ENCODE results near the gene AP2A2.

- TF ChIP-seq YY1 (IDR thresholded peaks at IDR 0.05; ENCODE audit: low read depth) (no peak), MAX (IDR thresholded peaks at IDR 0.05) (no peak), EP300 (IDR thresholded peaks at IDR 0.05; ENCODE audit: borderline replicate concordance) (no peak), CEBPB (IDR thresholded peaks at IDR 0.05) (no peak), TEAD4 (IDR thresholded peaks at IDR 0.05) (no peak), TCF12 (IDR thresholded peaks at IDR 0.05; ENCODE audit: low read depth) (no peak), CREB1 (IDR thresholded peaks at IDR 0.05; ENCODE audit: low read depth) (no peak)
Measured at GRCh38 chr11:1006762-1007161, 81.1 kb downstream of the AP2A2 start.
